Liver (tissue), 9 donors: Measurements from ENCODE around the gene PGM5. TPM values are rescaled to one million over a fixed set of nuclear protein-coding genes. Genes with fewer than 3 reads are reported as not detected.

ENCODE experiments used
- DNase-seq: peaks from one replicate; pipeline ENCODE4 v3.0.0-alpha.2; 2017; ENCODE audit warnings: low spot score
- H3K27ac ChIP-seq, 2 donors: one replicate each; pipeline ENCODE4 v1.7.0; 2013; ENCODE audit warnings: inconsistent platforms in 2 of 2, low read length in 2 of 2, control low read depth in 1 of 2, low read depth in 1 of 2, mild to moderate bottlenecking in 1 of 2
- H3K27me3 ChIP-seq, 4 donors: one replicate each; pipeline versions ENCODE4 v1.6.1 to v1.7.0; 2013; ENCODE audit warnings: low read length in 3 of 4, inconsistent platforms in 1 of 4, mild to moderate bottlenecking in 1 of 4, moderate library complexity in 1 of 4; ENCODE audit not compliant: control insufficient read depth in 4 of 4, insufficient read depth in 4 of 4
- H3K36me3 ChIP-seq, 4 donors: one replicate each; pipeline versions ENCODE4 v1.6.1 to v1.7.0; 2013; ENCODE audit warnings: low read length in 3 of 4, mild to moderate bottlenecking in 3 of 4, low read depth in 1 of 4, moderate library complexity in 1 of 4; ENCODE audit not compliant: control insufficient read depth in 4 of 4, insufficient read depth in 3 of 4
- H3K4me1 ChIP-seq, 4 donors: one replicate each; pipeline versions ENCODE4 v1.6.1 to v1.7.0; 2013; ENCODE audit warnings: low read length in 3 of 4, mild to moderate bottlenecking in 3 of 4, moderate library complexity in 1 of 4; ENCODE audit not compliant: control insufficient read depth in 4 of 4, insufficient read depth in 4 of 4
- H3K4me3 ChIP-seq, 3 donors: one replicate each; pipeline versions ENCODE4 v1.6.1 to v1.7.0; 2013; ENCODE audit warnings: low read length in 3 of 3, control low read depth in 1 of 3, low read depth in 1 of 3, mild to moderate bottlenecking in 1 of 3
- H3K9ac ChIP-seq, 2 donors: one replicate each; pipeline ENCODE4 v1.7.0; 2013; ENCODE audit warnings: low read length in 2 of 2, mild to moderate bottlenecking in 2 of 2, moderate library complexity in 2 of 2, control low read depth in 1 of 2, low read depth in 1 of 2
- H3K9me3 ChIP-seq, 4 donors: one replicate each; pipeline versions ENCODE4 v1.6.1 to v1.7.0; 2013; ENCODE audit warnings: low read length in 3 of 4; ENCODE audit not compliant: control insufficient read depth in 4 of 4
- EGR1 ChIP-seq, 2 donors: IDR thresholded peaks; 2 replicates each; pipeline ENCODE4 v1.6.1; 2016 to 2018; ENCODE audit warnings: antibody characterized with exemption in 2 of 2, low read depth in 2 of 2
- FOXA1 ChIP-seq: IDR thresholded peaks from 2 replicates; pipeline ENCODE4 v1.6.1; 2016; ENCODE audit warnings: antibody characterized with exemption
- FOXA2 ChIP-seq: IDR thresholded peaks from 2 replicates; pipeline ENCODE4 v1.6.1; 2016; ENCODE audit warnings: antibody characterized with exemption
- GABPA ChIP-seq, 2 donors: IDR thresholded peaks in 1 of 2; conservative IDR thresholded peaks in 1 of 2; 2 replicates each; pipeline ENCODE4 v1.6.1; 2016; ENCODE audit warnings: antibody characterized with exemption in 2 of 2, mild to moderate bottlenecking in 1 of 2, moderate library complexity in 1 of 2
- HNF4A ChIP-seq, 2 donors: conservative IDR thresholded peaks; 2 replicates each; pipeline ENCODE4 v1.6.1; 2016; ENCODE audit warnings: antibody characterized with exemption in 2 of 2, mild to moderate bottlenecking in 2 of 2
- HNF4G ChIP-seq: IDR thresholded peaks from 2 replicates; pipeline ENCODE4 v1.6.1; 2016; ENCODE audit warnings: antibody characterized with exemption
- JUND ChIP-seq, 2 donors: IDR thresholded peaks; 2 replicates each; pipeline ENCODE4 v1.6.1; 2016; ENCODE audit warnings: antibody characterized with exemption in 2 of 2
- NR2F2 ChIP-seq: IDR thresholded peaks from 2 replicates; pipeline ENCODE4 v1.6.1; 2016; ENCODE audit warnings: antibody characterized with exemption
- RAD21 ChIP-seq, 2 donors: IDR thresholded peaks; 2 replicates each; pipeline ENCODE4 v1.6.1; 2016; ENCODE audit warnings: antibody characterized with exemption in 2 of 2, mild to moderate bottlenecking in 2 of 2
- RXRA ChIP-seq, 2 donors: IDR thresholded peaks; 2 replicates each; pipeline ENCODE4 v1.6.1; 2017 to 2018; ENCODE audit warnings: antibody characterized with exemption in 2 of 2, mild to moderate bottlenecking in 1 of 2
- SP1 ChIP-seq: IDR thresholded peaks from 2 replicates; pipeline ENCODE4 v1.6.1; 2018; ENCODE audit warnings: antibody characterized with exemption, mild to moderate bottlenecking
- TAF1 ChIP-seq: conservative IDR thresholded peaks from 2 replicates; pipeline ENCODE4 v1.6.1; 2016; ENCODE audit warnings: antibody characterized with exemption, mild to moderate bottlenecking
- YY1 ChIP-seq: IDR thresholded peaks from 2 replicates; pipeline ENCODE4 v1.6.1; 2016; ENCODE audit warnings: antibody characterized with exemption, mild to moderate bottlenecking
- WGBS: extraction: QIAGEN DNeasy Blood & Tissue Kit; methylation state at CpG from one replicate; pipeline ENCODE4 v1.1.7; 2013; 5-methylcytosine and 5-hydroxymethylcytosine counted together
- polyA plus RNA-seq, 2 donors: library from polyadenylated mRNA; stranded (reverse) in 1 of 2; unstranded in 1 of 2; fragments of 200-250 nt in 1 of 2; fragments of >200 nt in 1 of 2; fragmentation: Nextera tagmentation in 1 of 2; extraction: Ambion mirVana in 1 of 2; gene quantifications; one replicate each; pipeline versions ENCODE4 v1.2.1 to v1.2.3, GENCODE V29; 2013 to 2015
- total RNA-seq, 2 donors: library from RNA; depleted of rRNA; stranded (reverse); fragments of >200 nt; gene quantifications; one replicate each; pipeline ENCODE4 v1.2.3, GENCODE V29; 2014
- TF ChIP-seq, protein P1 (sequence below): IDR thresholded peaks from 2 replicates; pipeline ENCODE4 v1.6.1; 2016; ENCODE audit warnings: antibody characterized with exemption
- TF ChIP-seq, protein P2 (sequence below): fragments of 150-350 bp; IDR thresholded peaks from 2 replicates; pipeline ENCODE4 v1.5.1; 2017; ENCODE audit warnings: improper control_type of control experiment, low read depth, low read length; ENCODE audit not compliant: missing input control
- TF ChIP-seq, protein P3 (sequence below): IDR thresholded peaks from 2 replicates; pipeline ENCODE4 v1.6.1; 2016; ENCODE audit warnings: antibody characterized with exemption
- TF ChIP-seq, protein P4 (sequence below): IDR thresholded peaks from 2 replicates; pipeline ENCODE4 v1.6.1; 2016; ENCODE audit warnings: antibody characterized with exemption, mild to moderate bottlenecking
- TF ChIP-seq, protein P5 (sequence below): IDR thresholded peaks from 2 replicates; pipeline ENCODE4 v1.6.1; 2016; ENCODE audit warnings: antibody characterized with exemption
- donor health status: healthy.
- donor health status: healthy.
- donor health status: healthy.
- donor health status: healthy.
- donor health status: healthy.

PGM5 gene
- total and polyA plus RNA-seq, 4 donors: 0.63 to 8.5 (median 2.2) TPM

DNA sequence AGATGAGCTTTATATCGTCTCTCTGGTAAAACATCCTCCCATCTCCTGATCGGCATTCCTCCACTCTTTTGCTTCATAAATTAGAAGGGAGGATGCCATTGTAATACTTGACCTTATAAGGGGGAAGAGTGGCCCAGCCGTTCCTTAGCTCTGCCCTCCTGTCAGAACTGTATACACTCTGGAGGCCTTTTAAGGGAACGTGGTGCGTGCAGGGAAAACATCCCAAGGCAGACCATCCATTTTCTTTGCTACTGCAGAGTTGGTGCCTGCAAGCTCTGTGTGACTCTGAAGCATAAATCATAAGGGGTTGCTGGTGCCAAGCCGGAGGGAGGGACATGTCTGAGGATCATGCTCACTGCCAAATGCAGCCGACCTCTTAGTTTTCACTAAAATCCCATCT, 90.4 kb downstream of the PGM5 start:
- H3K9me3 ChIP-seq: peaks cover 0 to 1% (median 0%) of the 10 kb centered on the region in 4 donors
- 69% methylated on average over 7 of the region's 7 CpGs for WGBS
- DNase-seq: no peak
- H3K27me3 ChIP-seq: no peaks in the 10 kb centered on the region
- no peak overlapping the region for H3K9ac ChIP-seq
- H3K4me1 ChIP-seq: no peaks in the 10 kb centered on the region
- no peak overlapping the region for H3K27ac ChIP-seq
- no peaks in the 10 kb centered on the region for H3K36me3 ChIP-seq
- no peak overlapping the region for H3K4me3 ChIP-seq
- TF ChIP-seq JUND (IDR thresholded peaks at IDR 0.05) (no peak), YY1 (no peak), TAF1 (no peak), FOXA2 (no peak)
- TF ChIP-seq, protein P1, sequence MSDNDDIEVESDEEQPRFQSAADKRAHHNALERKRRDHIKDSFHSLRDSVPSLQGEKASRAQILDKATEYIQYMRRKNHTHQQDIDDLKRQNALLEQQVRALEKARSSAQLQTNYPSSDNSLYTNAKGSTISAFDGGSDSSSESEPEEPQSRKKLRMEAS: no peak

DNA sequence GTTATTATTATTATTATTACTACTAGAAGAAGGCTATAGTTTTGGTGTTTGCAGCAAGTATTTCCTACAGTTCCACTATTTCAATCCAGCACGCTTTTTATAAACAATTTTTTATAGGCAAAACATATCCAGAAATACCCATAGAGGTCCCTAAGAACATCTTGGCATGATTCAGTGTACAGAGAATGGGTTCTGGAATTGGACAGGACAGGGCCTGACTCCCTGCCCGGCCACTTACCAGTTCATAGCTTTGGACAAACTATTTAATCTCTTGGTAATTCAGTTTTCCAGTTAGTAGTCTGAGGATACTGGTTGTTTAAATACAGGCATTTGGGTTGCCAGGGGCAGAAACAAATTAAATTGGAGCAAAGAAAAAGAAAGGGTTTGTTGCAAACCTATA, 91.2 kb downstream of the PGM5 start:
- no peak overlapping the region for H3K27ac ChIP-seq
- 75% methylated on average over 2 of the region's 2 CpGs for WGBS
- peaks cover 0 to 1% (median 0%) of the 10 kb centered on the region in 4 donors for H3K9me3 ChIP-seq
- H3K9ac ChIP-seq: no peak overlapping the region
- no peaks in the 10 kb centered on the region for H3K4me1 ChIP-seq
- no peaks in the 10 kb centered on the region for H3K27me3 ChIP-seq
- no peak overlapping the region for H3K4me3 ChIP-seq
- no peak for DNase-seq
- H3K36me3 ChIP-seq: no peaks in the 10 kb centered on the region
- no peak for TF ChIP-seq HNF4G
- TF ChIP-seq NR2F2: no peak
- TF ChIP-seq TAF1: no peak
- no peak for TF ChIP-seq HNF4A (conservative IDR thresholded peaks at IDR 0.05)
- TF ChIP-seq GABPA (IDR thresholded peaks at IDR 0.05 in 1 of 2, conservative IDR thresholded peaks at IDR 0.05 in 1 of 2): no peak
- TF ChIP-seq, protein P2, sequence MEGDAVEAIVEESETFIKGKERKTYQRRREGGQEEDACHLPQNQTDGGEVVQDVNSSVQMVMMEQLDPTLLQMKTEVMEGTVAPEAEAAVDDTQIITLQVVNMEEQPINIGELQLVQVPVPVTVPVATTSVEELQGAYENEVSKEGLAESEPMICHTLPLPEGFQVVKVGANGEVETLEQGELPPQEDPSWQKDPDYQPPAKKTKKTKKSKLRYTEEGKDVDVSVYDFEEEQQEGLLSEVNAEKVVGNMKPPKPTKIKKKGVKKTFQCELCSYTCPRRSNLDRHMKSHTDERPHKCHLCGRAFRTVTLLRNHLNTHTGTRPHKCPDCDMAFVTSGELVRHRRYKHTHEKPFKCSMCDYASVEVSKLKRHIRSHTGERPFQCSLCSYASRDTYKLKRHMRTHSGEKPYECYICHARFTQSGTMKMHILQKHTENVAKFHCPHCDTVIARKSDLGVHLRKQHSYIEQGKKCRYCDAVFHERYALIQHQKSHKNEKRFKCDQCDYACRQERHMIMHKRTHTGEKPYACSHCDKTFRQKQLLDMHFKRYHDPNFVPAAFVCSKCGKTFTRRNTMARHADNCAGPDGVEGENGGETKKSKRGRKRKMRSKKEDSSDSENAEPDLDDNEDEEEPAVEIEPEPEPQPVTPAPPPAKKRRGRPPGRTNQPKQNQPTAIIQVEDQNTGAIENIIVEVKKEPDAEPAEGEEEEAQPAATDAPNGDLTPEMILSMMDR: no peak
- TF ChIP-seq, protein P3, sequence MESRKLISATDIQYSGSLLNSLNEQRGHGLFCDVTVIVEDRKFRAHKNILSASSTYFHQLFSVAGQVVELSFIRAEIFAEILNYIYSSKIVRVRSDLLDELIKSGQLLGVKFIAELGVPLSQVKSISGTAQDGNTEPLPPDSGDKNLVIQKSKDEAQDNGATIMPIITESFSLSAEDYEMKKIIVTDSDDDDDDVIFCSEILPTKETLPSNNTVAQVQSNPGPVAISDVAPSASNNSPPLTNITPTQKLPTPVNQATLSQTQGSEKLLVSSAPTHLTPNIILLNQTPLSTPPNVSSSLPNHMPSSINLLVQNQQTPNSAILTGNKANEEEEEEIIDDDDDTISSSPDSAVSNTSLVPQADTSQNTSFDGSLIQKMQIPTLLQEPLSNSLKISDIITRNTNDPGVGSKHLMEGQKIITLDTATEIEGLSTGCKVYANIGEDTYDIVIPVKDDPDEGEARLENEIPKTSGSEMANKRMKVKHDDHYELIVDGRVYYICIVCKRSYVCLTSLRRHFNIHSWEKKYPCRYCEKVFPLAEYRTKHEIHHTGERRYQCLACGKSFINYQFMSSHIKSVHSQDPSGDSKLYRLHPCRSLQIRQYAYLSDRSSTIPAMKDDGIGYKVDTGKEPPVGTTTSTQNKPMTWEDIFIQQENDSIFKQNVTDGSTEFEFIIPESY: no peak
- TF ChIP-seq RAD21 (IDR thresholded peaks at IDR 0.05): no peak
- no peak for TF ChIP-seq EGR1 (IDR thresholded peaks at IDR 0.05; ENCODE audit: low read depth in 2 of 2)
- TF ChIP-seq RXRA (IDR thresholded peaks at IDR 0.05): no peak
- no peak for TF ChIP-seq JUND (IDR thresholded peaks at IDR 0.05)
- no peak for TF ChIP-seq FOXA1
- TF ChIP-seq, protein P1: no peak
- TF ChIP-seq, protein P4, sequence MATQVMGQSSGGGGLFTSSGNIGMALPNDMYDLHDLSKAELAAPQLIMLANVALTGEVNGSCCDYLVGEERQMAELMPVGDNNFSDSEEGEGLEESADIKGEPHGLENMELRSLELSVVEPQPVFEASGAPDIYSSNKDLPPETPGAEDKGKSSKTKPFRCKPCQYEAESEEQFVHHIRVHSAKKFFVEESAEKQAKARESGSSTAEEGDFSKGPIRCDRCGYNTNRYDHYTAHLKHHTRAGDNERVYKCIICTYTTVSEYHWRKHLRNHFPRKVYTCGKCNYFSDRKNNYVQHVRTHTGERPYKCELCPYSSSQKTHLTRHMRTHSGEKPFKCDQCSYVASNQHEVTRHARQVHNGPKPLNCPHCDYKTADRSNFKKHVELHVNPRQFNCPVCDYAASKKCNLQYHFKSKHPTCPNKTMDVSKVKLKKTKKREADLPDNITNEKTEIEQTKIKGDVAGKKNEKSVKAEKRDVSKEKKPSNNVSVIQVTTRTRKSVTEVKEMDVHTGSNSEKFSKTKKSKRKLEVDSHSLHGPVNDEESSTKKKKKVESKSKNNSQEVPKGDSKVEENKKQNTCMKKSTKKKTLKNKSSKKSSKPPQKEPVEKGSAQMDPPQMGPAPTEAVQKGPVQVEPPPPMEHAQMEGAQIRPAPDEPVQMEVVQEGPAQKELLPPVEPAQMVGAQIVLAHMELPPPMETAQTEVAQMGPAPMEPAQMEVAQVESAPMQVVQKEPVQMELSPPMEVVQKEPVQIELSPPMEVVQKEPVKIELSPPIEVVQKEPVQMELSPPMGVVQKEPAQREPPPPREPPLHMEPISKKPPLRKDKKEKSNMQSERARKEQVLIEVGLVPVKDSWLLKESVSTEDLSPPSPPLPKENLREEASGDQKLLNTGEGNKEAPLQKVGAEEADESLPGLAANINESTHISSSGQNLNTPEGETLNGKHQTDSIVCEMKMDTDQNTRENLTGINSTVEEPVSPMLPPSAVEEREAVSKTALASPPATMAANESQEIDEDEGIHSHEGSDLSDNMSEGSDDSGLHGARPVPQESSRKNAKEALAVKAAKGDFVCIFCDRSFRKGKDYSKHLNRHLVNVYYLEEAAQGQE: no peak
- TF ChIP-seq SP1: no peak
- TF ChIP-seq, protein P5, sequence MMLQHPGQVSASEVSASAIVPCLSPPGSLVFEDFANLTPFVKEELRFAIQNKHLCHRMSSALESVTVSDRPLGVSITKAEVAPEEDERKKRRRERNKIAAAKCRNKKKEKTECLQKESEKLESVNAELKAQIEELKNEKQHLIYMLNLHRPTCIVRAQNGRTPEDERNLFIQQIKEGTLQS: no peak
- no peak for TF ChIP-seq FOXA2
- TF ChIP-seq YY1: no peak
